ENCODE measurements around the gene SMIM44.
"Not testable (repeated sequence)": the region's sequence is repeated elsewhere in the genome, so short reads cannot be mapped to it uniquely, and the experiment has no call there.

SMIM44 gene

DNA sequence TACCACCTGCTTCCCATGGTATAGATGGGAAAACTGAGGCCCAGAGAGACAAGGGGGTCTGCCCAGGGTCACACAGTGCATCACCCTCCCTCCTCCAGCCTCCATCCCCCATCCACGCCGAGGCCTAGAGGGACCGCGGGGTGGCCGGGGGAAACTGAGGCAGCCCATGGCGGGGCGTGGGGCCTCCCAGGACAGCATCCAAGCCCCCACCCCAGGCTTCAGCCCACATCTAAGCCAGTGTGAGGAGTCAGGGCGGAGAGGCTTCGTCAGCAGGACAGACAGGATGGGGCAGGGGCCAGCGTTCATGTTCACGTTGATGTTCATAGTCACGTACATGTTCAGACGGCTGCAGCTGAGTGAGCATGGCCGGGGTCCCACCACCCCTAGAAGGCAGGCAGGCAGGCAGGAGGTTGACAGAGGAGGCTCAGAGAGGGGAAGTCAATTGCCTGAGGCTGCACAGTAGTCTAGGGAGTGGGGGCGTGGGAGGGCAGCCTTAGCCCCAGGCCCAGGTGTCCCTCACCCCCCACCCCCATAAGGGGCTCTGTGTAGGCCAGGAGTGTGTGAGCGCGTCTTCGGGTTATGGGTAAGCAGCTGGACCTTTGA is 26.2 kb downstream of the SMIM44 start:
- DNase-seq = no peak

DNA sequence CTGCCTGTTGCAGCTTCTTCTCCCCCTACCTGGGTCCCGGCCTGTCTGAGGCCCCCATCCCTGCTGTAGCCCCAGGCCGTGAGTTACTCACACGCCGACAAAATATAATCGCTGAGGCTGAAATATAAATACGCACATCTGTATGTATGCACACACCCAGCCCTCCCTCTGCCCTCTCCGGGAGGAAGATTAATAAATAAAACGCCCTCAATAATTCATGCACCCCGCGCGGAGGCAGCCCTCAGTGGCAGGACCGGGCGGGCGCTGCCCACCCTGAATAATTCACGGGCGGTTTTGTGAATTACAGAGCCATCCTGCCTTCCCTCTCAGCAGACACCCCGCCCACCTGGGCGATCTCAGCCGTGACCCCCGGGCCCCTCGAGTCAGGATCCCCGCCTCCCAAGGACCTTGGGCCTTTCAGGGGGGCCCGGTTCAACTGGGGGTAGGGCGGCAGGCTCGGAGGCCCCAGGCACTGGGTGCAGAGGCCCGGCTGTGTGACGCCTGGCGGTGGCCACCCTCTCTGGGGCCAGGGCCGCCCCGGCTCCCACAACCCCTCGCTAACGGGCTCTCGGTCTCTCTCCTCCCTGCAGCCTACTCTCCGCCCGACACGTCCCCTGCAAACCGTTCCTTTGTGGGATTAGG is 27.2 kb downstream of the SMIM44 start:
- no peak for DNase-seq

DNA sequence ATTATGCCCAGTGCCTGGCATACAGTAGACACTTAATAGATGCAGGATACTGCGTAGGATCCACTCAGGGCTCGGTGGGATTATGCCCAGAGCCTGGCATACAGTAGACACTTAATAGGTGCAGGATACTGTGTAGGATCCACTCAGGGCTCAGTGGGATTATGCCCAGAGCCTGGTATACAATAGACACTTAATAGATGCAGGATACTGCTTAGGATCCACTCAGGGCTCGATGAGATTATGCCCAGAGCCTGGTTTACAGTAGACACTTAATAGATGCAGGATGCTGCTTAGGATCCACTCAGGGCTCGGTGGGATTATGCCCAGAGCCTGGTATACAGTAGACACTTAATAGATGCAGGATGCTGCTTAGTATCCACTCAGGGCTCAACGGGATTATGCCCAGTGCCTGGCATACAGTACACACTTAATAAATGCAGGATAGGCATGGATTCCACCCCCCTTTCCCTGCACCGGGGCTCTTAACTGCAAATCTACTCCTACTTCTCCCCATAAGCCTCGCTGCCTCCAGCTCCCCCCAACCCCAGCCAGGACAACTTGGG is 27.8 kb downstream of the SMIM44 start:
- DNase-seq = no peak

DNA sequence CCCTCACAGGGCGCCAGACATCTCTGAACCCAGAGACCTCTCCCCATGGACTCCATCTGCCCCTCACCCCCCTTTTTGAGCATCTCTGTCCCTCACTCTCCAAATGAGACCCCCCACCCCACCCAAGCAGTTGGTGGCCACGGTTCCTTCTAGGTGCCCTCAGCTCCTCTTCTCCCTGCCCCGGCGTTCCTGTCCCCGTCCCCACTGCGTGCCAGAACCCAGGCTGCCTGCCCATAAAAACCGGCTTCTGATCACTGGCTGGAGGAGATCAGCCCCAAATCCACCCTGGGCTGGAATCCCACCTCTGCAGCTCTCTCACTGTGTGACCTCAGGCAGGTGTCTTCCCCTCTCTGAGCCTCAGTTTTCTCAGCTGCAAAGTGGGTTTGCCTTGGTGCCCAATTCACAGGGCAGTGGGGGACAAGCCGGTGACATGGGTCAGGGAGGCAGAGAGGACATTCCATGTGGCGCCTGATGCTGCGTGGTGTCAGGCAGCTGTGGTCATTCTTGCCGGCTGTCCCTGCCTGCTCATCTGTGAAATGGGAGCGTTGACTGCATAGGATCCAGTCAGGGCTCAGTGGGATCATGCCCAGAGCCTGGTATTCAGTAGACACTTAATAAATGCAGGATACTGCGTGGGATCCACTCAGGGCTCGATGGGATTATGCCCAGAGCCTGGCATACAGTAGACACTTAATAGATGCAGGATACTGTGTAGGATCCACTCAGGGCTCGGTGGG is 28.4 kb downstream of the SMIM44 start:
- no peak for DNase-seq

DNA sequence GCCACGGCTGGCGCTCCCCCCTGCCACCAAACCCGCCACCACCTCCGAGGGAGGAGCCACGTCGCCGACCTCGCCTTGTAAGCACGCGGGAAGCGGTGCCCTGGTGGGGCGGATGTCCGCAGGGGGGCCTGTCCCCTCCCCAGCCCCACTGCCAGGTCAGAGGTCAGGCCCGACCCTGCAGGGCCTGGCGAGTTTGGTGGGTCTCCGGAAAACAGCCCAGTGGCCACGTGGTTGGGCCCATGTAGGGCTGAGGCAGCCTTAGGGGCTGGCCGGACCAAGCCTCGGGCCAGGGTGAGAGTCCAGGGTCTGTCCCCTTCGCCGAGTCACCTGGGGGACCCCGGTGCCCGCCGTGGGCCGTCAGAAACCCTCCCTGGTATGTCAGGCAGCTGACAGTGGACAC is 29.4 kb downstream of the SMIM44 start:
- no peak for DNase-seq

DNA sequence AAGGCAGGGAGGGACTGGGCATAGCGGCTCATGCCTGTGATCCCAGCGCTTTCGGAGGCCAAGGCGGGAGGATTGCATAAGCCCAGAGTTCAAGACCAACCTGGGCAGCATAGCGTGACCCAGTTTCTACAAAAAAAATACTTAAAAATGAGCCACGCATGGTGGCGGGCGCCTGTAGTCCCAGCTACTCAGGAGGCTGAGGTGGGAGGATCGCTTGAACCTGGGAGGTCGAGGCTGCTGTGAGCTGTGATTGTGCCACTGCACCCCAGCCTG is 30.4 kb downstream of the SMIM44 start:
- DNase-seq = not testable (repeated sequence)

DNA sequence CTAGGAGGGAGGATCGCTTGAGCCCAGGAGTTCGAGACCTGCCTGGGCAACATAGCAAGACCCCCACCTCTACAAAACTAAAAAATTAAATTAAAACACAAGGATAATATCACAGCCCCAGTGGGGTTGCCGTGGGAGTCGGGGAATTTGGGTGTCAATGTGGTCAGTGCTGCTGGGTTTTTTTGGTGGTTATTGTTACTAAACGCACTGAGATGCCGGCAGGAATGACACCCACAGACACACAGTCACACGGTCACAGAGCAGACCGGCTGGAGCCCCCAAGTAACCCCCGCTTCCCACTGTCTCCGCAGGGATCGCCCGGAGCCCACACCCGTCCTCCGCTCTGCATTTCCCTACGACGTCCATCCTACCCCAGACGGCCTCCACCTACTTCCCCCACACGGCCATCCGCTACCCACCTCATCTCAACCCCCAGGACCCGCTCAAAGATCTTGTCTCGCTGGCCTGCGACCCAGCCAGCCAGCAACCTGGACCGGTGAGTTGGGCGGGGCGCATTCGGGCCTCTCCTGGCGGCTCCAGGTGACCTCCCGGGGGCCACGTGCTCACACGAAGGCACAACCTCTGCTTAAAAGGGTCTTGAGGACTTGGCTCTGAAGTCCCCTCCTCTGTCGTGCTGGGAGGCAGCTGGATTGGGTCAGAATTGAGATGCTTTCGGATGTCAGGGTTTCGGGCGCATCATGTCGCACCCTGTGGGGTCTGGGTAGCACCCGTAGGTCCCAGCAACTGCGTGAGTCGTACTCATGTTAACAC is 30.9 kb downstream of the SMIM44 start:
- DNase-seq = no peak

DNA sequence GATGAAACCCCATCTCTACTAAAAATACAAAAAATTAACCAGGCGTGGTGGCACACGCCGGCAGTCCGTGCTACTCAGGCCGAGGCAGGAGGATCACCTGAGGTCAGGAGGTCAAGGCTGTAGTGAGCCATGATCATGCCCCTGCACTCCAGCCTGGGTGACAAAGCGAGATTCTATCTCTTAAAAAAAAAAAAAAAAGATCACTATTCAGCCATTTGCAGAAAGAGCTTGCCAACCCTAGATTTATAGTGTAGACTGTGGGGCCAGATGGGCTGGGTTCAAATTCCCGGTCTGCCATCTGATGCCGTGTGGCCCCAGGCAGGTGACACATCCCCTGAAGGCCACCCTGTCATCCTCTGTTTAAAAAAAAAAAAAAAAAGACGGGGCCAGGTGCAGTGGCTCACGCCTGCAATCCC is 31.8 kb downstream of the SMIM44 start:
- no peak for DNase-seq

DNA sequence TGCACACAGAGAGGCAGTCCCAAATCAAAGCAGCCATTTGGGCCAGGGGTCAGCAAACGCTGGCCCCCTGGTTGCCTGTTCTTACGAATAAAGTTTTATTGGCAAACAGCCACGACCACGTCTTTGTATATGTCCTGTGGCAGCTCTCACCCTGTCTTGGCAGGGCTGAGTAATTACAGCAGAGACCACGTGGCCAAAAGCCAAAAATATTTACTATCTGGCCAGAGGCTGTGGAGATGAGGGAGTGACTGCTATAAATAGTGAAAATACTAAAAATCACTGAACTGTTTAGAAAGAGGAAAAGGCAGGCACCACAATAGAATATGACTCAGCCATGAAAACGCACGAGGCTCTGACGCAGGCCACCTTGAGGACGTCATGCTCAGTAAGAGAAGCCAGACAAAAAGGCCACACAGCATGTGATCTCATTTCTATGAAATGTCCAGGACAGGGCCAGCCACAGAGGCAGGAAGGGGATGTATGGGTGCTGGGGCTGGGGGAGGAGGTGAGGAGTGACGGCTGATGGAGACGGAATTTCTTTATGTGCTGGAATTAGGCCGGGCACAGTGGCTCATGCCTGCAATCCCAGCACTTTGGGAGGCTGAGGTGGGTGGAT is 32.3 kb downstream of the SMIM44 start:
- peak in 1 of 2 experiments; percentile 24 for DNase-seq

DNA sequence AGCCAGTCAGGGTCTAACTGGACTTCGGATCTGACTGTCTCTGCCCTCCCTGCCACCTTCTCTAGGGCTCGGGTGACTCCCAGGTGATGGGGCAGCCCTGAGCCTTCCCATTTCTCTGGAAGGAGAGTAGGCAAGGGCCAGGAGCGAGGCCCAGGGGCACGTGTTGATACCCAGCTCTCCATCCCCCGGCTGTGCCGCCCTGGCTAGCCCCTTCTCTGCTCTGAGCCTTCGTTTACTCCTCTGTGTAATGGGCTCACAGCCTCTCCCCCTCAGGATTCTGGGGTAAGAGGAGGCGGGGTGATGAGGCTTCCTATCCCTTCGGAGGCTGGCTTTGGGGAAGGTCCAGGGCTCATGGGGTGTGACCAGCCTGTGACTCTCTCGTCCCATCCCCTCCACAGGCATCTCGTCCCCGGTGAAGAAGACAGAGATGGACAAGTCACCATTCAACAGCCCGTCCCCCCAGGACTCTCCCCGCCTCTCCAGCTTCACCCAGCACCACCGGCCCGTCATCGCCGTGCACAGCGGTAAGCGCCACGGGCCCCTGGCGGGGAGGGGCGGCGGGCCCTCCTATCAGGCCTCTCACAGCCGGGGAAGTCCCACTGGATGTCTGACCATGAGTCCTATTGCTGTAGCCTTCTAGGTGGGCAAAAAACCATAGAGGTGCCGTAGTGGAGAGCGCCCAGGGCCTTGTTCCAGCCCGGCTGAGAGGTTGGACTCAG is 34.5 kb downstream of the SMIM44 start:
- no peak for DNase-seq

DNA sequence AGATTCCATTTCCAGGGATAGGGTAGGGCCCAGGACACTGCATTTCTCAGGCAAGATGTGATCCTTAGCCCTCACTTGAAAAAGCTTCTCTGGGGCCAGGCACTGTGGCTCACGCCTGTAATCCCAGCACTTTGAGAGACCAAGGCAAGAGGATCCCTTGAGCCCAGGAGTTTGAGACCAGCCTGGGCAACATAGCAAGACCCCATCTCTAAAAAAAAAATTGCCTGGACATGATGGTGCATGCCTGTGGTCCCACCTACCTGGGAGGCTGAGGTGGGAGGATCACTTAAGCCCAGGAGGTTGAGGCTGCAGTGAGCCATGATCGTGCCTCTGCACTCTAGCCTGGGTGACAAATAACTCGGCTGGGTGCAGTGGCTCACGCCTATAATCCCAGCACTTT is 36.6 kb downstream of the SMIM44 start:
- DNase-seq = not testable (repeated sequence)

DNA sequence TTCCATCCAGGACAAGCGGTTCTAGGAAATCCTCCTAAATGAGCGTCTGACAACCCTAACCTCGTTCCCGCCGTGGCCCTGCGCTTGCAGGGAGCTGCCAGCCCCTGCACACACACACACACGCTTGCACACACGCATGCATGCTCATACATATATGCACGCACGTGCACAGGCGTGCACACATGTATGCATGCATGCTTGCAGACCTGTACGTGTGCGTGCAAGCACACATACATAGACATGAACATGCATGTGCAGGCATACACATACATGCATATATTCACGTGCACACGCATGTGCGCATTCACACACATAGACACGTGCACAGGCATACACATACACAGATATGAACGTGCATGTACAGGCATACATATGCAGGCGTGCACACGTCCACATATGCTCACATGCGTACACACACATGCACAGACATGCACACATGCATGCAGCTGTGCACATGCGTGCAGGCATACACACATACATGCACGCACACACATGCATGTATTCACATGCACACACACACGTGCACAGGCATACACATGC is 38.5 kb downstream of the SMIM44 start:
- no peak for DNase-seq

DNA sequence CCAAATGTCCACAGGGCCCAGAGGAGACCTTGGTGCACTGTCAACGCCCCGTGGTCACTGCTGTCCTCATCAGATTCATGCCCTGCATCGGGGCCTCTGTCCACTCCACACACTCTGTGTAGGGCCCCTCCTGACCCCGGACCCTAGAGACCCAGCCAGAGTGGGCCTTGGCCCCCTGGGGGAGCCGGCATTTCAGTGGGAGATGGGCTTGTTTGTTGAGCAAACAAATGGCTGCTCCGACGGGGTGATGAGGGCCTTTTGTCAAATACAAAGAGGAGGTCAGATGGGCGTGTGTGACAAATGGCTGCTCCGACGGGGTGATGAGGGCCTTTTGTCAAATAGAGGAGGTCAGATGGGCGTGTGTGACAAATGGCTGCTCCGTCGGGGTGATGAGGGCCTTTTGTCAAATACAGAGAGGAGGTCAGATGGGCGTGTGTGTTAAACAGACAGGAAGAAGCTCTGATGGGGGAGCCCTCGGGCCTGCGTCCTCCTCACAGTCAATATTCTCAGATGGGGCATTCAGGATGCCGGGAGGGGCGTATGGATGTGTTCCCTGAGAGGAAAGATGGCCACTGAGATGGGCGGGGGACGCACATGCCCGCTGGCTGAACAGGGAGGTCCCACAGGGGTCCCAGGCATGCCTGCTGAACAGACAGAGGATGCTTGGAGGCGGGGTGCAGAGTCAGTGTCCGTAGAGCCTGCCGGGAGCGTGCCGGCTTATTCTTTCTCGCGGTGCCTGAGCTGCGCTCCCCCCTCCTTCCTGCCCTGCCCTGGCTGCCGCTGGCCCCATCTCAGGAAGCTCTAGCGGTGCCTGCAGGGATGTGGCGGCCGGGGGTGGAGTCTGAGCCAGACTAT is 39.2 kb downstream of the SMIM44 start:
- peak; percentile 91 to 94 for DNase-seq

DNA sequence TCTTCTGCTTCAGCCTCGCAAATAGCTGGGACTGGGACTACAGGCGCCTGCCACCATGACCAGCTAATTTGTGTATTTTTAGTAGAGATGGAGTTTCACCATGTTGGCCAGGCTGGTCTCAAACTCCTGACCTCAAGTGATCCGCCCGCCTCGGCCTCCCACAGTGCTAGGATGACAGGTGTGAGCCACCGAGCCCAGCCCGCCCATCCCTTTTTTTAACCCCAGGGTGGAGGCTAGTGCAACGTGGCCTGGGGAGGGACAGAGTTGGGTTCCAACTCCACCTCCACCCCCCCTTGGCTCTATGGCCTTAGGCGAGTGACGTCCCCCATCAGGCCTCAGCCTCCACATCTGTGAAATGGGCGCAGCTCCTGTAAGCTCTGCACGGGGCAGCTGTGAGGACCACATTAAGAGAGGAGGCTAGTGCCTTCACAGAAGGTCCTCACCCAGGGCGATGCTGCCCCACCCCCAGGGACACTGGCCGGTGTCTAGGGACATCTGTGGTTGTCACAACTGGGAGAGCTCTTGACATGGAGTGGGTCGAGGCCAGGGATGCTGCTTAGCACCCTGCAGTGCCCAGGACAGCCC is 40.7 kb downstream of the SMIM44 start:
- no peak for DNase-seq

DNA sequence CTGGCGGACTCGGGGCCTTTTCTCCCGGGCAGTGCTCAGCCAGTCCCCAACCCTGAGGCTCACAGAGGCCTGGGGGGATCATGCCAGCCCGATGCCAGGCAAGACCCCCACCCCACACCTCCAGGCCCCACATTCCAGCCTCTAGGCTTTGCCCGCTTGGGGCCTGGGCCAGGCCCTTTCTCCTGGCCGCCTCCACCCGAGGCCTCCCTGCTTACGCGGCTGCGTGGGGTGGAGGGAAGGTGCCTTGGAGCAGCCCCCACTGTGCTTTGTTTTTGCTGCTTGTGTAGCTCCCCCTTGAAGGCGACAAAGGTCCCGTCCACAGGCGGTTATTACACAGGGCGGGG is 41.3 kb downstream of the SMIM44 start:
- no peak for DNase-seq

DNA sequence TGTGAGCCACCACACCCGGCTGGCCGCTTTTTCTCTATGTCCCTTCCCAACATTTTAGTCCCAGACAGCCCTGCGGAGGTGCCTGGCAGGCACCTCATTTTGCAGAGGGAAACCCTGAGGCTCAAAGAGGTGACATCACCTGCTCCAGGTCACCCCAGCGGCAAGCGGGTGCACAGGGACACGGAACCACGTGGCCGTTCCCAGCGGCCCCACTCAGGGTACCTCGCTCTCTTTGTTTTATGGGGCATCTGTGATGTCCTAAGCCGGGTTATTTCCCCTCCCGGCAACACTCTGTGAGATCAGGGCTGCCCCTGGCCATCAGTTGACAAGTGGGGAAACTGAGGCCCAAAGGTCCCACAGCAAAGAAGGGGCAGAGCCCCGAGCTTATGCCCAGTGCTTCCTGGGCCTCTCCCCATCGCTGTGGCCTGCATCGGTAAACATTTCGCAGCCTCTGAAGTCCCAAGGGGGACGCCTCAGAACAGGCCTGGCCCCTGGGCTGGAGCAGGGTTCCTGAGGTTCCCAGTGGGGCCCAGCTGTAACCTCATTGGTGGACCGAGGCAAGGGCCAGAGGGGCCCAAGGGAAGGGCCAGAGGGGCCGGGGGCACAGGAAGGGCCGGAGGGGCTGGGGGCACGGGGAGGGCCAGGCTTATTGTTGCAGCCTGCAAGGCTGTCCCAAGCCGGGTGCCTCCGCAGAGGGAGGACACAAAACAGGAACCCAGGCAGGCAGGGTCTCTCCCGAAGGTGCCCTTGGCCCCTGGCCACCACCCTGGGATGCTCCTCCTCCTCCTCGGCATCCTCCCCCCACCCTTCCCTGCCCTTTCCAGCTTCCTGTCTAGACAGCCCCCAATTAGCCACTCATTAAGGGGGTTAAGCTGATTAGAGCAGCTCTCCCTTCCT is 41.9 kb downstream of the SMIM44 start:
- DNase-seq = no peak

DNA sequence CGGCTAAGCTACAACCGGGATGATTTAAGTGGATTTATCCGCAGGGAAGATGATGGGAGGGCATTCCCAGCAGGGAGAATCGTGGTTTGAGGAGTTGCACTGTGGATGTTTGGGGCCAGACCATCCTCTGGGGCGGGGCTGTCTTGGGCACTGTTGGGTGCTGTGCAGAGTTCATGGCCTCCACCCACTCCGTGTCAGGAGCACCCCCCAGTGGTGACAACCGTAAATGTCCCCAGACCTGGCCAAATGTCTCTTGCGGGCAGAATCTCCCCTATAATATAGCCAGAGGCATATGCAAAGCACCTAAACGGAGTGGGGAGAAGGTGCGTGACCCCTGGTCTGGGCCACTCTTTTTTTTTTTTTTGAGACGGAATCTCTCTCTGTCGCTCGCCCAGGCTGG is 43.2 kb downstream of the SMIM44 start:
- DNase-seq = peak; percentile 52 to 54

DNA sequence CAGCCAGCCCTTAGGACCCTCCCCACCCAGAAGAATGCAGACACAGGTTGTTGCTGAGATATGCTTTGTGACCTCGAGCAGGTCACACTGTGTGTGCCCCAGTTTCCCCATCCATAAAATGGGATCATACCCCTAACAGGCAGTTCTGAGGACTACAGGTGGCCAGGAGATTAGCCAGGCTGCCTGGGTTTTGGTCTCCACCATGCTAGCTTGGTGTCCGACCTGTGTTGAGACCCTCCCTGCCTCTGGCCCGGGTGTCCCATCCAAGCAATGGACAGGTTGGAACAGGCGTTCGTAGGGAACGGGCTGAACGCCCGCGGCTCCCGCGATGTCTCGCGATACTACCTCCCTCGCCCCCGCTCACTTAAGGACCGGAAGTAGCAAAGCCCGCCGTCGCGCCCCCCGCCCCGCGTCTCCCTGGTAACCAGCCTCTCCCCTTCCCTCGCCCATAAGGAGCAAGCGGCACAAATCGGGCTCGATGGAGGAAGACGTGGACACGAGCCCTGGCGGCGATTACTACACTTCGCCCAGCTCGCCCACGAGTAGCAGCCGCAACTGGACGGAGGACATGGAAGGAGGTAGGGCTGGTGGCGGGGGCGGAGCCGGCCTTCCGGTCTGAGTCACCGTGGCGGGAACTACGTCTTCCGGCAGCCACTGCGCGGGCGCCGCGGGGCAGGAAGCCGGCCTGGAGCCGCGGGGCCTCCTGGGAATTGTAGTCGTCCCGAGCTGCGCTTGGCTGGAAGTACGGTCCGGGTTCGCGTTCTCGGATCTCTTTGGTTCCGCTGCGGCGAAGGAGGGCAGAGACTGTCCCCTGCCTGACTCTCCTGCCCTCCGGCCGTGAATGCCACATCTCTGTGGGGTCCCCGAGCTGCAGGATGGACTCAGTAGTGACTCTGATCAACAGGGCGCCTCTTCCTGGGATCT is 48.3 kb downstream of the SMIM44 start:
- DNase-seq = peak; percentile 85 to 89

Measured in Kasumi-1 (cell line).